Astrocyte (in vitro differentiated cells and primary cell): ENCODE results near the gene TOM1L2. TPM values are rescaled to one million over a fixed set of nuclear protein-coding genes. Genes with fewer than 3 reads are reported as not detected.
A peak's percentile ranks its signal among the peaks of the same experiment; 100 is the strongest.

Source experiments
- DNase-seq: peaks from one replicate; pipeline ENCODE4 v3.0.0-alpha.2; 2010; ENCODE audit warnings: low read depth
- FAIRE-seq: peaks from 2 replicates; lab custom pipeline; 2011; peaks lifted over from hg19 to GRCh38; lab: Jason Lieb, UNC
- H2AFZ ChIP-seq: 2 replicates; pipeline ENCODE4 v1.6.0; 2012; ENCODE audit warnings: low read depth, low read length, inconsistent platforms
- H3K27ac ChIP-seq: 2 replicates; pipeline ENCODE4 v1.5.1; 2011; ENCODE audit warnings: low read depth, low read length, inconsistent platforms
- H3K27me3 ChIP-seq: 2 replicates; pipeline ENCODE4 v1.6.0; 2011; ENCODE audit warnings: low read length, inconsistent platforms; ENCODE audit not compliant: insufficient read depth
- H3K36me3 ChIP-seq: 2 replicates; pipeline ENCODE4 v1.5.1; 2011; ENCODE audit warnings: low read length, inconsistent platforms; ENCODE audit not compliant: insufficient read depth
- H3K4me1 ChIP-seq: 2 replicates; pipeline ENCODE4 v1.5.1; 2011; ENCODE audit warnings: low read length, inconsistent platforms; ENCODE audit not compliant: insufficient read depth
- H3K4me2 ChIP-seq: 2 replicates; pipeline ENCODE4 v1.6.0; 2012; ENCODE audit warnings: low read length, inconsistent platforms
- H3K4me3 ChIP-seq: 2 replicates; pipeline ENCODE4 v1.5.1; 2011; ENCODE audit warnings: low read depth, mild to moderate bottlenecking, low read length, inconsistent platforms; ENCODE audit not compliant: insufficient read depth
- H3K79me2 ChIP-seq: 2 replicates; pipeline ENCODE4 v1.6.0; 2012; ENCODE audit warnings: mild to moderate bottlenecking, low read length, inconsistent platforms; ENCODE audit not compliant: insufficient read depth
- H3K9ac ChIP-seq: 2 replicates; pipeline ENCODE4 v1.6.0; 2012; ENCODE audit warnings: mild to moderate bottlenecking, low read length, inconsistent platforms
- H3K9me3 ChIP-seq: 2 replicates; pipeline ENCODE4 v1.5.1; 2012; ENCODE audit warnings: low read depth, mild to moderate bottlenecking, low read length, inconsistent platforms; ENCODE audit not compliant: insufficient read depth
- H4K20me1 ChIP-seq: 2 replicates; pipeline ENCODE4 v1.6.0; 2012; ENCODE audit warnings: low read length, inconsistent platforms; ENCODE audit not compliant: insufficient read depth
- H3K27ac Mint-ChIP-seq: one replicate; pipeline ENCODE4 v1.8.0; 2021; ENCODE audit warnings: mild to moderate bottlenecking, mixed read lengths; ENCODE audit not compliant: unreplicated experiment
- H3K27me3 Mint-ChIP-seq: one replicate; pipeline ENCODE4 v1.8.0; 2021; ENCODE audit warnings: low read depth, mixed read lengths; ENCODE audit not compliant: unreplicated experiment
- H3K36me3 Mint-ChIP-seq: one replicate; pipeline ENCODE4 v1.8.0; 2021; ENCODE audit warnings: low read depth, mixed read lengths; ENCODE audit not compliant: unreplicated experiment
- H3K4me1 Mint-ChIP-seq: one replicate; pipeline ENCODE4 v1.8.0; 2021; ENCODE audit warnings: low read depth, mixed read lengths; ENCODE audit not compliant: unreplicated experiment
- H3K4me3 Mint-ChIP-seq: one replicate; pipeline ENCODE4 v1.8.0; 2021; ENCODE audit warnings: mild to moderate bottlenecking, moderate library complexity, mixed read lengths; ENCODE audit not compliant: unreplicated experiment
- H3K9me3 Mint-ChIP-seq: one replicate; pipeline ENCODE4 v1.8.0; 2021; ENCODE audit warnings: mild to moderate bottlenecking, mixed read lengths; ENCODE audit not compliant: unreplicated experiment
- EZH2 ChIP-seq: IDR thresholded peaks from 2 replicates; pipeline ENCODE4 v1.6.1; 2012; ENCODE audit warnings: mild to moderate bottlenecking, low read length, inconsistent platforms; ENCODE audit not compliant: insufficient read depth
- total RNA-seq: library from RNA; stranded (reverse); gene quantifications from 2 replicates; pipeline ENCODE4 v1.2.1, GENCODE V29; 2021
- TF ChIP-seq, protein P1 (sequence below): IDR thresholded peaks from 2 replicates; pipeline ENCODE4 v1.5.1; 2011; ENCODE audit warnings: low read depth, mild to moderate bottlenecking, inconsistent platforms, low read length, moderate library complexity; ENCODE audit not compliant: insufficient read depth

The TOM1L2 gene
- total RNA-seq, 1 donor from 2014 or later, result 54.4 TPM

GRCh38 chr17:17926036-17926435 lies 46.2 kb downstream of the TOM1L2 start:
- Histone ChIP-seq H3K27me3 (no peaks in the 10 kb centered on the region), H3K9me3 (no peaks in the 10 kb centered on the region), H2AFZ (no peak overlapping the region), H3K4me2 (no peak overlapping the region), H3K4me3 (no peak overlapping the region), H3K79me2 (peaks cover 44% of the 10 kb centered on the region), H4K20me1 (no peaks in the 10 kb centered on the region), H3K9ac (no peak overlapping the region), H3K36me3 (no peaks in the 10 kb centered on the region), H3K27ac (no peak overlapping the region), H3K4me1 (peaks cover 53% of the 10 kb centered on the region)
- DNase-seq (no peak), FAIRE-seq (no peak)
- Mint-ChIP-seq H3K27me3 (no peaks in the 10 kb centered on the region), H3K9me3 (no peaks in the 10 kb centered on the region), H3K4me3 (no peak overlapping the region), H3K36me3 (no peaks in the 10 kb centered on the region), H3K4me1 (peaks cover 64% of the 10 kb centered on the region), H3K27ac (no peak overlapping the region)
- TF ChIP-seq EZH2, result no peak
- TF ChIP-seq, protein P1, sequence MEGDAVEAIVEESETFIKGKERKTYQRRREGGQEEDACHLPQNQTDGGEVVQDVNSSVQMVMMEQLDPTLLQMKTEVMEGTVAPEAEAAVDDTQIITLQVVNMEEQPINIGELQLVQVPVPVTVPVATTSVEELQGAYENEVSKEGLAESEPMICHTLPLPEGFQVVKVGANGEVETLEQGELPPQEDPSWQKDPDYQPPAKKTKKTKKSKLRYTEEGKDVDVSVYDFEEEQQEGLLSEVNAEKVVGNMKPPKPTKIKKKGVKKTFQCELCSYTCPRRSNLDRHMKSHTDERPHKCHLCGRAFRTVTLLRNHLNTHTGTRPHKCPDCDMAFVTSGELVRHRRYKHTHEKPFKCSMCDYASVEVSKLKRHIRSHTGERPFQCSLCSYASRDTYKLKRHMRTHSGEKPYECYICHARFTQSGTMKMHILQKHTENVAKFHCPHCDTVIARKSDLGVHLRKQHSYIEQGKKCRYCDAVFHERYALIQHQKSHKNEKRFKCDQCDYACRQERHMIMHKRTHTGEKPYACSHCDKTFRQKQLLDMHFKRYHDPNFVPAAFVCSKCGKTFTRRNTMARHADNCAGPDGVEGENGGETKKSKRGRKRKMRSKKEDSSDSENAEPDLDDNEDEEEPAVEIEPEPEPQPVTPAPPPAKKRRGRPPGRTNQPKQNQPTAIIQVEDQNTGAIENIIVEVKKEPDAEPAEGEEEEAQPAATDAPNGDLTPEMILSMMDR, result no peak

GRCh38 chr17:17924857-17925250 lies 47.3 kb downstream of the TOM1L2 start:
- DNase-seq (no peak), FAIRE-seq (no peak)
- Histone ChIP-seq H3K9me3 (no peaks in the 10 kb centered on the region), H3K79me2 (peaks cover 36% of the 10 kb centered on the region), H4K20me1 (no peaks in the 10 kb centered on the region), H3K27ac (no peak overlapping the region), H3K4me2 (no peak overlapping the region), H3K4me3 (no peak overlapping the region), H3K9ac (no peak overlapping the region), H2AFZ (no peak overlapping the region), H3K36me3 (no peaks in the 10 kb centered on the region), H3K4me1 (peaks cover 54% of the 10 kb centered on the region), H3K27me3 (no peaks in the 10 kb centered on the region)
- H3K4me3 Mint-ChIP-seq, result no peak overlapping the region
- peaks cover 66% of the 10 kb centered on the region for H3K4me1 Mint-ChIP-seq
- no peak overlapping the region for H3K27ac Mint-ChIP-seq
- H3K27me3 Mint-ChIP-seq, result no peaks in the 10 kb centered on the region
- no peaks in the 10 kb centered on the region for H3K36me3 Mint-ChIP-seq
- TF ChIP-seq EZH2, result no peak
- TF ChIP-seq, protein P1, result no peak
- no peaks in the 10 kb centered on the region for H3K9me3 Mint-ChIP-seq

DNA sequence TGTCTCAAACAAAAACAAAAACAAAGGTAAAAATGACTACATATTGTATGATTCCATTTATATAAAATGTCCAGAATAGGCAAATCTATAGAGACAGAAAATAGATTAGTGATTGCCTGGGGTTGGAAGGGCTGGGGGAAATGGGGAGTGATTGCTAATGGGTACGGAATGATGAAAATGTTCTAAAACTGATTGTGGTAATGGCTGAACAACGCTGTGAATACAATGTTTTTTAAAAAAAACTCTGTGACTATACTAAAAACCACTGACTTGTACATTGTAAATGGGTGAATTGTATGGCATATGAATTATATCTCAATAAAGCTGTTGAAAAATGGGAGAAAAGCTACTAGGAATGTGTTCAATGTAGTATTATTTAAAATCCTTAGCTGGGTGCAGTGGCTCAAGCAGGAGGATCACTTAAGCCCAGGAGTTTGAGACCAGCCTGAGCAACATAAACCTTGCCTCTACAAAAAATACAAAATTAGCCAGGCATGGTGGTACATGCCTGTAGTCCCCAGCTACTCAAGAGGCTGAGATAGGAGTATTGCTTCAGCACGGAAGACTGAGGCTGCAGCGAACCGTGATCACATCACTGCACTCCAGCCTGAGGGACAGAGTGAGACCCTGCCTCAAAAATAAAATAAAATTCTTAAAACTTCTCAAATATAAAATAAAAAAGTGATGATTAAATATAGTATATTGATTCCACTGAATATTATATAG lies 47.9 kb downstream of the TOM1L2 start:
- Mint-ChIP-seq H3K4me3 (no peak overlapping the region), H3K27ac (peak overlapping the region; percentile 53), H3K4me1 (peaks cover 66% of the 10 kb centered on the region), H3K27me3 (no peaks in the 10 kb centered on the region), H3K36me3 (no peaks in the 10 kb centered on the region), H3K9me3 (no peaks in the 10 kb centered on the region)
- H4K20me1 ChIP-seq, result no peaks in the 10 kb centered on the region
- H3K9me3 ChIP-seq, result no peaks in the 10 kb centered on the region
- H3K36me3 ChIP-seq, result no peaks in the 10 kb centered on the region
- TF ChIP-seq, protein P1, result no peak
- TF ChIP-seq EZH2, result no peak
- peaks cover 40% of the 10 kb centered on the region for H3K79me2 ChIP-seq
- no peak overlapping the region for H3K4me3 ChIP-seq
- peak overlapping the region; percentile 36 for H3K4me2 ChIP-seq
- FAIRE-seq (no peak), DNase-seq (peak; percentile 51)
- no peak overlapping the region for H2AFZ ChIP-seq
- H3K9ac ChIP-seq, result no peak overlapping the region
- H3K27me3 ChIP-seq, result no peaks in the 10 kb centered on the region
- H3K27ac ChIP-seq, result peak overlapping the region; percentile 11
- peaks cover 56% of the 10 kb centered on the region for H3K4me1 ChIP-seq
